GM12801 (cell line): ENCODE measurements around the gene VEGFB.

ENCODE experiments used
- CTCF ChIP-seq: IDR thresholded peaks from one replicate; pipeline ENCODE4 v1.5.1; 2011; ENCODE audit warnings: control low read depth; ENCODE audit not compliant: insufficient read length; ENCODE audit errors: extremely low read depth

Gene VEGFB

GRCh38 chr11:64268893-64269539 lies 34.6 kb downstream of the VEGFB start:
- no peak for TF ChIP-seq CTCF

GRCh38 chr11:64269540-64270220 lies 35.3 kb downstream of the VEGFB start:
- no peak for TF ChIP-seq CTCF

GRCh38 chr11:64275031-64275800 lies 40.8 kb downstream of the VEGFB start:
- no peak for TF ChIP-seq CTCF

GRCh38 chr11:64275841-64276240 lies 41.5 kb downstream of the VEGFB start:
- TF ChIP-seq CTCF, result no peak

- no peak for TF ChIP-seq CTCF
These were observed 42.5 kb downstream of the VEGFB start for GRCh38 chr11:64276653-64277431.

GRCh38 chr11:64278576-64279190 lies 44.3 kb downstream of the VEGFB start:
- TF ChIP-seq CTCF, result no peak
